Panc1 (cell line): Measurements from ENCODE around the gene SNRPD2.

Experiments used
- CTCF ChIP-seq: fragments of 450-650 bp; IDR thresholded peaks from 2 replicates; pipeline ENCODE4 v1.5.1; 2017; ENCODE audit warnings: mild to moderate bottlenecking
- POLR2AphosphoS5 ChIP-seq: IDR thresholded peaks from 2 replicates; pipeline ENCODE4 v1.6.1; 2012; ENCODE audit warnings: mild to moderate bottlenecking, low read depth, low read length, moderate library complexity
- SIN3A ChIP-seq: IDR thresholded peaks from 2 replicates; pipeline ENCODE4 v1.6.1; 2012; ENCODE audit warnings: low read depth, mild to moderate bottlenecking, low read length, moderate library complexity, borderline replicate concordance; ENCODE audit not compliant: insufficient read depth

GRCh38 chr19:45637890-45638667 lies 53.7 kb downstream of the SNRPD2 start:
- TF ChIP-seq CTCF (no peak), POLR2AphosphoS5 (no peak), SIN3A (no peak)
